T-helper 2 cell treated with Interferon-gamma antibody and Interleukin-4, amounts not matched to agents 5 μg/mL and 100 μg/mL, for 36 hours (primary cell): Measurements from ENCODE around the gene LGR4.

Experiments used
- DNase-seq: peaks from one replicate; pipeline ENCODE4 v3.0.0; 2021; ENCODE audit warnings: low spot score
- H3K27ac Mint-ChIP-seq: one replicate; pipeline ENCODE4 v1.8.0; 2021; ENCODE audit warnings: mild to moderate bottlenecking, mixed read lengths
- H3K27me3 Mint-ChIP-seq: one replicate; pipeline ENCODE4 v1.8.0; 2021; ENCODE audit warnings: low read depth, mixed read lengths
- H3K36me3 Mint-ChIP-seq: one replicate; pipeline ENCODE4 v1.8.0; 2021; ENCODE audit warnings: low read depth, mixed read lengths
- H3K4me1 Mint-ChIP-seq: one replicate; pipeline ENCODE4 v1.8.0; 2021; ENCODE audit warnings: low read depth, mixed read lengths
- H3K4me3 Mint-ChIP-seq: one replicate; pipeline ENCODE4 v1.8.0; 2022; ENCODE audit warnings: mild to moderate bottlenecking, moderate library complexity, mixed read lengths
- H3K9me3 Mint-ChIP-seq: one replicate; pipeline ENCODE4 v1.8.0; 2021; ENCODE audit warnings: mixed read lengths

The LGR4 gene

DNA sequence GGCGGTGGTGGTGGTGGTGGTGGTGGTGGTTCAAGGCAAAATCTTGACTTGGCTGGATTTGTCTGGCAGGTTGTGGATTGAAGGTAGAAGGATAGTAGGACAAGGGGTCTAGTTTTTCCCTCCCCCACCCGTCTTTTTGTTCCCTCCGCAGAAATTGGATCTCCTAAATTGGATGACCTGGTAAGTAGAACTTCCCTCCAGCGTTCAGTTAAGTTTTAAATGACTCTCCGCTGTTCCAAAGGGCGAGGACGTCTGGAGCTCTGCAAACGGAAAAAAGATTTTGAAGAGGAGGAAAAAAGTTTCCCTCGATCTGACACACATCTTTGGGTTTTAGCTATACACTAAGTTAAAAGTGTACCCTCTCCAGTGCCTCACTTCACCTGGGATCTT, 422 bp upstream of the LGR4 start:
- H3K27ac Mint-ChIP-seq = no peak overlapping the region
- peaks cover 3% of the 10 kb centered on the region for H3K4me1 Mint-ChIP-seq
- H3K4me3 Mint-ChIP-seq = peak overlapping the region; percentile 77
- H3K27me3 Mint-ChIP-seq = peaks cover 64% of the 10 kb centered on the region
- peaks cover 1% of the 10 kb centered on the region for H3K36me3 Mint-ChIP-seq
- no peaks in the 10 kb centered on the region for H3K9me3 Mint-ChIP-seq
- no peak for DNase-seq

DNA sequence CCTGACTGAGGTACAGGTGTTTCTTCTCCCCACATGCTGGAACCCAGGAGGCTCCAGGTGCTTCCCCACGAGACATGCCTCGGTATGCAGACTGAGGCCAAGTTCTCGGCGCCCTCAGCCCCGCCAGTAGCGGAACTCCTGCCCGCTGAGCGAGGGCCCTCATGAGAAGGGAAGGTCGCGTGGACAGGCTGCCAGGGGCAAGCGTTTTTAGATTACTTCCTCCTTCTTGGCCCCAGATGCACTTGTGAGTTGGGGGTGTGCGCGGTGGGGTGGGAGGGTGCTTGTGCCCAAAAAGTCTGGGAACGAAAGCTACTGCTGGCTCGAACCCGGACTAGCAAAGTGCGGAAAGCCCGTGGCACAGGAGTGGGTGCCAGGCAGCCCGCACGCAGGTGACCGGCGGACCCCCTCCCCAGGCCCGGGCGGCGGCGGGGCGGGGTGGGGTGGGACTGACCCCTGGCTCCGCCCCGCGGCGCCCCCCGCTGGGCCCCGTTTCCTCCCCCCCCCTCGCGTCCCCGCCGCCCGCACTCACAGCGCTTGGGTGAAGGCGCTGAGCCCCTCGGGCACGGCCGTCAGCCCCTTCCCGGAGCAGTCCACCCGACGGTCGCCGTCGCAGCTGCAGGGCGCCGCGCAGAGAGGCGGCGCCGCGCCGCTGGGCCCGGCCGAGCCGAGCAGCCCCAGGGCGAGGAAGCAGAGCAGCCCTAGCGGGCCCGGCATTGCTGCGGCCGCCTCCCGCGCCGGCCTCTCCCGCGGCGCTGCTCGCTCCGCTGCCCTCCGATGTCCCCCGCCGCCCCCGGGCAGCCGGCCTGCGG, 797 bp downstream of the LGR4 start:
- H3K27me3 Mint-ChIP-seq = peaks cover 68% of the 10 kb centered on the region
- H3K4me1 Mint-ChIP-seq = peaks cover 3% of the 10 kb centered on the region
- no peaks in the 10 kb centered on the region for H3K9me3 Mint-ChIP-seq
- no peak overlapping the region for H3K27ac Mint-ChIP-seq
- no peak for DNase-seq
- H3K36me3 Mint-ChIP-seq = peaks cover 1% of the 10 kb centered on the region
- peak overlapping the region; percentile 61 for H3K4me3 Mint-ChIP-seq

GRCh38 chr11:27470826-27471588, 1.6 kb downstream of the LGR4 start:
- Mint-ChIP-seq H3K36me3 (peaks cover 1% of the 10 kb centered on the region), H3K27me3 (peaks cover 67% of the 10 kb centered on the region), H3K27ac (no peak overlapping the region), H3K4me1 (peaks cover 3% of the 10 kb centered on the region), H3K9me3 (no peaks in the 10 kb centered on the region), H3K4me3 (peak overlapping the region; percentile 61)
- DNase-seq = no peak

- DNase-seq = no peak
- Mint-ChIP-seq H3K27me3 (peaks cover 62% of the 10 kb centered on the region), H3K4me3 (no peak overlapping the region), H3K27ac (no peak overlapping the region), H3K9me3 (no peaks in the 10 kb centered on the region), H3K36me3 (peaks cover 1% of the 10 kb centered on the region), H3K4me1 (peaks cover 3% of the 10 kb centered on the region)
Observed at GRCh38 chr11:27470166-27470565, 2.4 kb downstream of the LGR4 start.

DNA sequence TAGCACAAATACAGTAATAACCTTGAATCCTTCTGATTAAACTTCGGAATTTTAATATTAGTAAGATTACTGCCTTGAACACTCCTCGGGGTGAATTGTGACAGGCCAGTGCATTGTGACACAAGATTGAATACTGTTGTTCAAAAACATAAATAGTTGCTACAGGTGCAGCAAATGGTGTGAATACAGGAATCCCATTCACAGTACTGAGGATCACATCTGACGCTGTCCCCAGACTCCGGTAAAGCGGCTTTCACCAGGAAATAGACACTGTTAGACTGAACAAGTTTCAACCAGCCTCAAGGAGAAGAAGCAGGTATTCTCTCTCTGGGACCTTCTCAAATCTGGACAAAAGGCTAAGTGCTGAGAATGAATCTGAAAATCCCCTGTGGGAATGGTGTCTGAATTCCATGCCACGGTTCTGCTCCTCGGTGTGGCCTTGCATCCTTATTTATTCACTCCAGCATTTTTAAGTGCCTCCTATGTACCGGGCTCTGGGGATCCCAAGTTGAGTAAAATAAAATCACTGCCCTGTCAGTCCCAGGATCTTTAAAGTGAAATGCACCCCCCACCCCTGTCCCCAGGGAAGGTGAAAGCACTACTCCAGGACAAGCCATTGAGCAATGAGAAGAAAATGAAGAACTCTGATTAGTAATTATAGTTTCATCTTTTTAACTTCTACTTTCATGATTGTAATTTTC, 3.4 kb downstream of the LGR4 start:
- Mint-ChIP-seq H3K9me3 (no peaks in the 10 kb centered on the region), H3K27me3 (peaks cover 54% of the 10 kb centered on the region), H3K36me3 (peaks cover 1% of the 10 kb centered on the region), H3K27ac (no peak overlapping the region), H3K4me1 (peaks cover 3% of the 10 kb centered on the region), H3K4me3 (no peak overlapping the region)
- DNase-seq = no peak

GRCh38 chr11:27468209-27468994, 4.2 kb downstream of the LGR4 start:
- Mint-ChIP-seq H3K4me1 (peaks cover 3% of the 10 kb centered on the region), H3K4me3 (no peak overlapping the region), H3K36me3 (peaks cover 1% of the 10 kb centered on the region), H3K27ac (no peak overlapping the region), H3K9me3 (no peaks in the 10 kb centered on the region), H3K27me3 (peaks cover 49% of the 10 kb centered on the region)
- DNase-seq = no peak

DNA sequence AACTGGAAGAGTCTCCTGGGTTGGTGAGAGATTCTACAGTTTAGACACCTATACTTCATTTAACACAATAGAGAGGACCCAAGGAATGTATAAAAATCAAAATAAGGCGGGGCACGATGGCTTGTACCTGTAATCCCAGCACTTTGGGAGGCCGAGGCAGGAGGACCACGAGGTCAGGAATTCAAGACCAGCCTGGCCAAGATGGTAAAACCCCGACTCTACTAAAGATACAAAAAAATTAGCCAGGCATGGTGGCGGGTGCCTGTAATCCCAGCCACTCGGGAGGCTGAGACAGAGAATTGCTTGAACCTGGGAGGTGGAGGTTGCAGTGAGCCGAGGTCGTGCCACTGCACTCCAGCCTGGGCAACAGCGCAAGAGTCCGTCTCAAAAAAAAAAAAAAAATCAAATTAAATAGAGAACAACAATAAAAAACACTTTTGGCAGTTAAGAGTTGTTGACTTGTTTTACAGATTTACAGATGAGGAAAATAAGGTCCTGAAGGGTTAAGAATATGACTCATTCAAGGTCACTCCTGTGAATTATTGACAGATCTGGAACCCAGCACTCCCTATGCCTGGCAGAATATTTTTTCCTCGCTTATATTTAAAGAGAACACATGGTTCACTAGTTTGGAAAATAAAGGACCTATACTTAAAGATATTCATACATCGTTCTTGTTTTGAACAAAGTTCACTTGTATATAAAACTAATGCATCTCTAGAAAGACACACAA, 5.2 kb downstream of the LGR4 start:
- H3K4me1 Mint-ChIP-seq = no peaks in the 10 kb centered on the region
- no peaks in the 10 kb centered on the region for H3K36me3 Mint-ChIP-seq
- no peak overlapping the region for H3K4me3 Mint-ChIP-seq
- peaks cover 39% of the 10 kb centered on the region for H3K27me3 Mint-ChIP-seq
- DNase-seq = no peak
- no peak overlapping the region for H3K27ac Mint-ChIP-seq
- H3K9me3 Mint-ChIP-seq = no peaks in the 10 kb centered on the region

- Mint-ChIP-seq H3K27ac (no peak overlapping the region), H3K27me3 (peaks cover 36% of the 10 kb centered on the region), H3K36me3 (no peaks in the 10 kb centered on the region), H3K4me3 (no peak overlapping the region), H3K9me3 (no peaks in the 10 kb centered on the region), H3K4me1 (no peaks in the 10 kb centered on the region)
- DNase-seq = no peak
Observed at GRCh38 chr11:27466363-27466762, 6.2 kb downstream of the LGR4 start.

- no peaks in the 10 kb centered on the region for H3K36me3 Mint-ChIP-seq
- peaks cover 29% of the 10 kb centered on the region for H3K27me3 Mint-ChIP-seq
- no peak overlapping the region for H3K27ac Mint-ChIP-seq
- DNase-seq = no peak
- no peak overlapping the region for H3K4me3 Mint-ChIP-seq
- no peaks in the 10 kb centered on the region for H3K9me3 Mint-ChIP-seq
- no peaks in the 10 kb centered on the region for H3K4me1 Mint-ChIP-seq
Observed at GRCh38 chr11:27465629-27466028, 7.0 kb downstream of the LGR4 start.

DNA sequence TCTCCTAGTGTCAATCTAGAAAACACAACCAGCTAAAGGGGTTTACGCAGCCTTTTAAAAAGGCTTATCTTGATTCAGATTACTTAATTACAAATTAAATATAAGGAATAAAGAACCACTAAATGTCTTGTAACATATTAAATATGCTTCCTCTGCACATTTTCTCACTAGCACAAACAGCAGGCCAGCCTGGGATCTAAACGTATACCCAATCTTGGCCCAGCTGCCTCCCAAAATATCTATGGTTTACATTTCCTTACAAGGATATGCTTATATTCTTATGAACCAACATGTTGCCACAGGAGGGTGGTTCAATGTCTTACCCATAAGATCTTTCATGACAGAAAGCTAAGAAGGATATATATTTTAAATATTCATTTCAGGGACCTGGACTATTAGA, 7.7 kb downstream of the LGR4 start:
- peaks cover 22% of the 10 kb centered on the region for H3K27me3 Mint-ChIP-seq
- H3K4me3 Mint-ChIP-seq = no peak overlapping the region
- no peak for DNase-seq
- H3K4me1 Mint-ChIP-seq = no peaks in the 10 kb centered on the region
- H3K9me3 Mint-ChIP-seq = no peaks in the 10 kb centered on the region
- H3K27ac Mint-ChIP-seq = no peak overlapping the region
- no peaks in the 10 kb centered on the region for H3K36me3 Mint-ChIP-seq

- H3K9me3 Mint-ChIP-seq = no peaks in the 10 kb centered on the region
- peaks cover 16% of the 10 kb centered on the region for H3K27me3 Mint-ChIP-seq
- H3K4me1 Mint-ChIP-seq = no peaks in the 10 kb centered on the region
- no peak for DNase-seq
- no peak overlapping the region for H3K4me3 Mint-ChIP-seq
- H3K36me3 Mint-ChIP-seq = no peaks in the 10 kb centered on the region
- H3K27ac Mint-ChIP-seq = no peak overlapping the region
Observed at GRCh38 chr11:27464289-27464696, 8.3 kb downstream of the LGR4 start.

DNA sequence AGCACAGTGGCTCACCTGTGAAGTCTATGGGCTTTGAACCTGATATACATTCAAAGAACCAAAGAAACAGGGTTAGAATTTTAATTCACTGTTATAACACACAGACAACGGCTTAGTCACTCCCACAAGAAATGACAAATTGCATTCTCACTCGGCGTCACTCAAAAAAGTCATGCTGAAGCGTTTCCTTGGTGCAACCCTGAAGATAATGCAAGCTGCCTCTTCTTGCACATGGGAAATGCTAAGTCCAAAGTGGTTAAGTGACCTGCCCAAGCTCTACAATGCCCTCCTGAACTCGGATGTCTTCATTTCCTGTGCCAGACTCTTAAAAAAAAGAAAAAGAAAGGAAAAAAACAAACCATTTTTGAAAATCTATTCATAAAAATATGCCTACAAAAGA, 10.0 kb downstream of the LGR4 start:
- DNase-seq = no peak
- Mint-ChIP-seq H3K9me3 (no peaks in the 10 kb centered on the region), H3K4me1 (no peaks in the 10 kb centered on the region), H3K4me3 (no peak overlapping the region), H3K27ac (no peak overlapping the region), H3K27me3 (peaks cover 3% of the 10 kb centered on the region), H3K36me3 (no peaks in the 10 kb centered on the region)
